GM18520 (cell line): ENCODE results near the gene XYLT1.

ENCODE experiments used
- ATAC-seq: cut with Tn5 transposase; IDR thresholded peaks from one replicate; pipeline ENCODE4 v1.9.1; 2021; ENCODE audit not compliant: unreplicated experiment

Gene XYLT1

GRCh38 chr16:17237350-17237944 lies 233.3 kb downstream of the XYLT1 start:
- no peak for ATAC-seq

DNA sequence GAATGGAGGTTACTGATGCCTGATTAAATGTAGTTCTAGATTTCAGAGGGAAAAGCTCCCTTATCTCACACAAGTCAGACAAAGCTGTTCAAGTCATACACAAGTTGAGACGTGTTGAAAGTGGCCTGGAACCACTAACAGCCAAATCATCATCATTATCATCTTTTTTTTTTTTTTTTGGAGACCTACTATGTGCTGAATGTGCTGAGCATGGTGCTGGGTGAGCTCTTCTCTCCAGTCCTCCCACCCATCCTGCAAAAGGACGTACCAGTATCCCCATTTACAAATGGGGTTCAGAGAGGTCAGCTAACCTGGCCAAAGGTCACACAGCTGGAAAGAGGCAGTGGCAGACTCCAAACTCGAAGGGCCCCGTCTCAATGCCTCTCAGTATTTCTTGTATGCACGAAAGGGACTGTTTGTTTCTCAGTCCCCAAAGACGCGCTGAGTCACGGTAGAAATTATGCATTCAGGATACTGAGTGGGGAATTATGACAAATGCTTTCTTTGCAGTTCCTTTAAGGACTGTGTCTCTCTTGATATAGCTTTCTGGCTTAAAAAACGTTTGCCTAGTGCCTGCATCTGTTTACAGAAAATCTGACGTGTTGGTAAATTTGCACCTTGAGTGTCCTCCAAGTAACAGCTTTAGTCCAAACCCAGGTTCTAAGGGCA lies 235.5 kb downstream of the XYLT1 start:
- ATAC-seq = no peak

- ATAC-seq = no peak
Observed at GRCh38 chr16:17233318-17234002, 237.3 kb downstream of the XYLT1 start.

GRCh38 chr16:17232487-17232886 lies 238.3 kb downstream of the XYLT1 start:
- ATAC-seq = no peak

GRCh38 chr16:17231972-17232371 lies 238.8 kb downstream of the XYLT1 start:
- no peak for ATAC-seq

DNA sequence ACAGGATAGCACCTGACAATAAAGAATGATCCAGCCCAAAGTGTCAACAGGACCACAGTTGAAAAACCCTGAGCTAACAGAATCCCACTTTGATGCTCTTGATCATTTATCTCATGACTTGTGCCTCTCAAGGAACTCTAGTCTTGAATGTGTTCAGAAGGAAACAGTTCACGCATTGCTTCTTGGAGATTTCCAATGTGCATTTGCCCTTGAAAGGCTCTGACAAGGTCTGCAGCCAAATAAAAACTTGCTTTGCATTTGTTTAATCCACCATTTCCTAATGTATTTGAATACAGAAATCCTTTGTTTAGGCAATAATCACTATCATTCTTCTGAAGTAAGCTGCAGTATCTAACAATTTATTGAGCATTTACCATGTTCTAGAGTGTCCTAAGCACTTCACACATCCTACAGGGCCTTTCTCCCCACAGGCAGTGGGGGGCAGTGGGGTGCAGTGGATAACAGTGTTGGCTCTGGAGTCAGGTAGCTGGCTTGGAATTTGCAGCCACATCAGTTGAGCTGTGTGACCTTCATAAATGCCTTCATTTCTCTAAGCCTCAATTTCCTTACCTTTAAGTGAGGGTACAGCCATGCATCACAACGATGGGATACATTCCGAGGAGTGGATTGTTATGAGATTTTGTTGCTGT lies 239.7 kb downstream of the XYLT1 start:
- no peak for ATAC-seq

- ATAC-seq = no peak
Observed at GRCh38 chr16:17229766-17230165, 241.0 kb downstream of the XYLT1 start.

DNA sequence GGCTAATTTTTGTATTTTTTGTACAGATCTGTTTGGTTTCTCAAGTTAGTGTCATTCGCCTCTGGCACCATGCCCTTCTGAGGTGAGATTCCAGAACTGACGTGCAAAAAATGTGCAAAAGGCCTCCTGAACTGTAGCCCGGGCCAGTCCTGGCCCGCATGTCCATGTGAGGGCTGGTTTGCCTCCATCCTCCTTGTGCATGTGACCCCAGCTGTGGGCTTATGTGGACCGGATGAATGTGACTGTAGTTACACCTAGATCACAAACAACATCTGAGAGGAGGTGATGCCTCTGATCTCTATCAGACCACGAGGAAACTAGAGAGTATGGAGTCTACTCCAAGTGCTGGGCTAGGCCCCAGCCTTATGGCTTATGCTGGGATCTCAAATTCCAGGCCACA lies 241.6 kb downstream of the XYLT1 start:
- no peak for ATAC-seq

DNA sequence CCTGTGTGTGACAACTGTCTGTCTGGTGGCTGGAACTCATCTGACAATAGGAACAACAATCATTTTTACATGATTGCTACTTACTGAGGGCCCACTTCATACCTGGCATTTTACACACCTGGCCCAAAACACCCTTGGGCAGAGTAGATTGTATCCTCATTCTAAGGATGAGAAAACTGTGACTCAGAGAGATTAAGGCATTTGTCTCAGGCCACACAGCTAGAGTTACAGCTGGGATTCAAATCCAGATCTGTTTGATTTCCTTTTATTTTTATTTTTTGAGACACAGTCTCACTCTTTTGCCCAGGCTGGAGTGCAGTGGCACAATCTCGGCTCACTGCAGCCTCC lies 242.1 kb downstream of the XYLT1 start:
- no peak for ATAC-seq

DNA sequence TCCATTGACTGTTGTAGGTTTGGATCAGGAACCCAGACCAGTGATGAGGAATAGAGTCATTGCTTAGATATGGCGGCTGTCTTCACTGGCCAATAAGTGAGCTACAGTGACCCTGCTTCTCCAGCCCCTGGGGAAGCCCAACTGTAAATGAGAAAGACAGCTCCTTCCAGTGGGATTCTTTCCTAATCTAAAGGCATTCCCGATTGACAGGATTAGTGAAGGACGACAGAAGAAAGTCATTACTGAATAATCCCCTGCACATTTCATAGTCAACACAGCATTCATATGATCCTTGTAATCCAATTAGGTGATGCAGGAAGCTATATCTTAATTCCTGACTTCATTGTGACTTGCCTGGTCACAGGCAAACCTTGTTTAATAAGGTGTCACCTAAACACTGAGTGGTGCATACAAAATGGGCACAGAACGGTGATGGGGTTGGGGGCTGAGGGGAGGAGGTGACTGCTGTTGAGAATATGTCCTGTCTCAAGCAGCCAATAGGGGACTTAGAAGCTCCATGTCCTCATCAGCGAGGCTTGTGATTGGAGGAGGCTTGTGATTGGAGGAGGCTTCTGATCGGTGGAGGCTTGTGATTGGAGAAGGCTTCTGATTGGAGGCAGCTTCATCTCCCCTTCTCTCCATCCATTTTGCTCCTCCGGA lies 242.6 kb downstream of the XYLT1 start:
- ATAC-seq = no peak

GRCh38 chr16:17227278-17227677 lies 243.5 kb downstream of the XYLT1 start:
- ATAC-seq = no peak

- ATAC-seq = no peak
Observed at GRCh38 chr16:17225541-17225940, 245.2 kb downstream of the XYLT1 start.

- ATAC-seq = no peak
Observed at GRCh38 chr16:17224879-17225281, 245.9 kb downstream of the XYLT1 start.

DNA sequence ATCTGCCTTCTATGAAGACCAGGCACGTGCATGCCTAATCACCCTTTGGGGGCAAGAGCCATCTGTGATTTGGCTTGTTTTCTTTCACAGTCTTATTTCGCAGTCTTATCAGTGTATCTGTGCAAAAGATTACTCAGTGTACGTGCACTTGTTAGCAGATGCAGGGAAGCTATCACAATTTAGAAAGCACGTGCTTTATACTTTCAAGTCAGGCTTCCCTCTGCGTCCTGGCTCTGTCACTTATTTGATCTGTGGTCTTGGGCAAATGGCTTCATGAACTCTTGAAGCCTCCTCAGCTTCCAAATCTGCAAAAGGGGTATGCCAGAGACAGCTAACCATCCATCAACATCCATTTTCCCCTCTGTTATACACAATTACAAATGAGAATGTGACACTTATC lies 246.4 kb downstream of the XYLT1 start:
- ATAC-seq = no peak

DNA sequence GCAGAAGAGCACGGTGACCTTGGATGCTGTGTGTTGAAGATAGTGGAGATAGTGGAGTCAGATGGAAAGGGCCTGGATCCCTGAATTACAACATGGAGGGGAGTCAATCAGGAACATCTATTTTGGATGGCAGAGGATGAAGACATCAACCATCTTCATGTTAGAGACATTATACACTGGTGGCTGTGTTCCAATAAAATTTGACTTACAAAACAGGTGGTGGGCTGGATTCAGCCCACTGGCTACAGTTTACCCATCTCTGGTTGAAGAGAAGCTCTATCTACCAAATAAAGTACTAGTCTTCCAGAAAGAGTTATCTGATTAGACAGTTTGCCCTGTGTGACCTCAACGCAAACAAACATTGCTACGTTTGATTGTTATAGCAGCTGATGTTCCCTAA lies 247.2 kb downstream of the XYLT1 start:
- no peak for ATAC-seq

DNA sequence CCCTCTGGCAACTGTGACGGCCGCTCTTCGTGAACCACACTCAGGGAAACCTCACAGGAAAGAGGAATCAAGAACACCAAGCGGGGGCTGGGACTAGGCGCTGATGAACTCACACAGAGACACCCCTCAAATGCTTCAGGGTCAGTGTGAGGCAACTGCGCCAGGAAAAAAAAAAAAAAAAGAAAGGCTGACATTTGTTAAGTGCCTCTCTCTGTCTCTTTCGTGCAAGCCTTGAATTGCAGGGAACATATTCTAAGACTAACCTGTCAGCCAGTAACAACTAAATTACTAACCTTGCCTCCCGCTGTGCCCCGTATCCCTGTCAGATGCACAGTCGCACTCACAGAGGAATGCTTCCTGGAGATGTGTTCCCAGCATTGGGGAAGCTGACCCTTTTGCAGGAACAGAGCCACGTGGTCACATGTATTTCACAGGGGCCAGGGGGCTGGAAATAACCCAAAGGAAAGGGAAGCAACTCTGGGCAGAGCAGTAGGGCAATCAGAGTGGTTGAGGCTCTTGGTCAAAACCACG lies 247.8 kb downstream of the XYLT1 start:
- ATAC-seq = no peak

DNA sequence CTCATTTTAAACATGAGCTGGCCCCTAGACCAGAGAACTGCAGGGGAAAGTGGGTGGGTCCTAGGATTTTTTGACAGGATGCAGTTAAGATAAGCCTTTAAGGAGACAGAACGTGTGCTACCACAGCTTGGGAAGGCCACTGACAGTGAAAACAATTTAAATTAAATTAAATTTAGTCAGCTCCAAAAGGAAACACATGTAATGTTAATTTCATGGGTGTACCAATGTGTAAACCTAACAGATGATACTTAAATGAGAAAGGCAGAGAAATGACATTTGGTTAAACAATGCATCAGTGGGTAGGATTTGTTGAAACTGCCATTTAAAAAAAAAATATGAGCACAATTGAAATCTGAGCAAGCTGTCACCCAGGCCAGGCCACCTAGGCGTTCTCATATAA lies 250.8 kb downstream of the XYLT1 start:
- no peak for ATAC-seq

DNA sequence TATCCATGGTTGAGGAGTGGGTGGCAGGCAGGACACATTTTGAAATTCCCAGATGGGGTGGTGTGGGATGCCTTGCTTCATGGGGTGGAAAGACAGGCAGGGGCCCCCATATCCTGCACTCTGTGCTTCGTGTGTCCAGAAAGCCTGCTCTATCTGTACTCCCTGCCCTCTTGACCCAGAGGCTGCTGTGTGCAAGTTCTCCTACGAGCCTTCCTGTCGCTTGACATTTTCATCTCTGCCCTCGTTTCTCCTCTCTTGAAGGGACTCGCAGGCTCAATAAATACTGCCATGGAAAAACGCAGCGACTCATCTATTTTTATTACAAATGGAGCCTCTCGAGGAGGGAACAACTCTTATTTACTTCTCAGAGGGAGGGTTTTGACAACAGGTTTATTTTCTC lies 254.8 kb downstream of the XYLT1 start:
- no peak for ATAC-seq

DNA sequence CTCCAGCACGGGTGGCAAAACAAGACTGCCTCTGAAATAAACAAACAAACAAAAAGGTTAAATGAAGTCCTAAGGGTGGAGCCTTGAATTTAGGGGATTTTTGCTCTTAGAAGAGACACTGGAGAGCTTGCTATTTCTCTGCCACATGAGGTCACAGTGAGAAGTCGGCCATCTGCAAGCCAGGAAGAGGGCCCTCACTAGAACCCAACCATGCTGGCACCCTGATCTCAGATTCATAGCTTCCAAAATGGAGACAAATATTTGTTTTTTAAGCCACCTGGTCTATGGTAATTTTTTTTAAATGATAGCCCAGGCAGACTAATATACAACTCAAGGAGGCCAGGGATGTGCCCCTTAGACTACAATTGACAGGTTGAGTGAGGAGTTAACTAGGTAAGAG lies 255.5 kb downstream of the XYLT1 start:
- ATAC-seq = no peak

GRCh38 chr16:17213974-17214373 lies 256.8 kb downstream of the XYLT1 start:
- no peak for ATAC-seq

DNA sequence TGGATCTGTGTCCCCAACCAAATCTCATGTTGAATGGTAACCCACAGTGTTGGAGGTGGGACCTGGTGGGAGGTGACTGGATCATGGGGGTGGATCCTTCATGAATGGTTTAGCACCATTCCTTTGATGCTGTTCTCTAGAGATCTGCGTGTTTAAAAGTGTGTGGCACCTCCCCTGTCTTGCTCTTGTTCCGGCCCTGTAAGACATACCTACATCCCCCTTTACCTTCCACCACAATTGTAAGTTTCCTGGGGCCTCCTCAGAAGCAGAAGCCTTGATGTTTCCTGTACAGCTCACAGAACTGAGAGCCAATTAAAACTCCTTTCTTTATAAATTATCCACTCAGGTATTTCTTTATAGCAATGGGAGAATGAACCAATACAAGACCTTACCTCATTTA lies 257.7 kb downstream of the XYLT1 start:
- no peak for ATAC-seq
